Mucosa of descending colon (tissue), 3 donors: ENCODE data around the gene PTF1A. TPM values are rescaled to one million over a fixed set of nuclear protein-coding genes. Genes with fewer than 3 reads are reported as not detected.
A peak's percentile ranks its signal among the peaks of the same experiment; 100 is the strongest.

Experiments used
- ATAC-seq: fragments of 200-7000 bp; cut with Tn5 transposase; one replicate; pipeline ENCODE4 v1.9.1; 2020; ENCODE audit warnings: mild to moderate bottlenecking, moderate library complexity
- DNase-seq, 3 donors: peaks; one replicate each; pipeline ENCODE4 v3.0.0-alpha.2; 2020
- H3K36me3 ChIP-seq: fragments of 200-600 bp; one replicate; pipeline ENCODE4 v1.8.0; 2021; ENCODE audit warnings: low read depth, mild to moderate bottlenecking
- H3K4me1 ChIP-seq: fragments of 200-600 bp; one replicate; pipeline ENCODE4 v1.8.0; 2021; ENCODE audit warnings: low read depth, mild to moderate bottlenecking
- H3K4me3 ChIP-seq: fragments of 200-600 bp; one replicate; pipeline ENCODE4 v1.8.0; 2021; ENCODE audit warnings: mild to moderate bottlenecking
- H3K9me3 ChIP-seq: fragments of 200-600 bp; one replicate; pipeline ENCODE4 v1.8.0; 2021; ENCODE audit warnings: mild to moderate bottlenecking
- CTCF ChIP-seq: fragments of 200-600 bp; IDR thresholded peaks from one replicate; pipeline ENCODE4 v1.8.0; 2022; ENCODE audit warnings: antibody characterized with exemption, mild to moderate bottlenecking
- intact Hi-C, 2 donors: fragments of 100-400 bp; cut with DNase I in 1 of 2; cut with micrococcal nuclease in 1 of 2; formaldehyde crosslinking; loops; one replicate each; pipeline versions ENCODE4 v1.11.0 to v1.11.1; 2022; cut with DNase I, micrococcal nuclease
- long read RNA-seq, 2 donors: library from polyadenylated mRNA; unstranded; transcript quantifications; one replicate each; pipeline ENCODE4 v2.0.0, GENCODE V29; 2019 to 2021
- total RNA-seq, 3 donors: library from RNA; stranded (reverse); fragmentation: NEBNext Ultra II Directional in 2 of 3; extraction: Animal tissue kit (Norgen Biotek cat#: 25700) in 2 of 3; gene quantifications; one replicate each; pipeline versions ENCODE4 v1.2.1 to v1.2.4, GENCODE V29; 2021 to 2023
- donor health status: DM: no; HTN: no; CAD: no; lungs with moderate emphysema.
- donor health status: DM: no; HTN: no; CAD: no.
- donor health status: DM: no; HTN: yes; CAD: no.

Gene PTF1A
- total RNA-seq = not detected
- long read RNA-seq, donor 1 = 0 reads
- long read RNA-seq, donor 2 = 0 reads

- Histone ChIP-seq H3K9me3 (no peaks in the 10 kb centered on the region), H3K4me1 (peaks cover 5% of the 10 kb centered on the region), H3K4me3 (no peak within 1 kb of the TSS), H3K36me3 (no peaks in the 10 kb centered on the region)
- peak; percentile 44 for ATAC-seq
- no peak for DNase-seq
- no peak for TF ChIP-seq CTCF
- intact Hi-C loops = no loop called here
These were observed at the start of gene PTF1A for GRCh38 chr10:23191764-23192711. Gene PTF1A, plus strand, starts transcription at chr10:23192312. Its CDS starts 219 bp downstream, at chr10:23192531.

GRCh38 chr10:23146258-23146657 lies 45.9 kb upstream of the PTF1A start:
- no peak for ATAC-seq
- Histone ChIP-seq H3K9me3 (no peaks in the 10 kb centered on the region), H3K4me3 (no peak overlapping the region), H3K4me1 (no peaks in the 10 kb centered on the region), H3K36me3 (no peaks in the 10 kb centered on the region)
- TF ChIP-seq CTCF = no peak
- intact Hi-C loops = no loop called here
- no peak for DNase-seq

GRCh38 chr10:23147035-23147434 lies 45.1 kb upstream of the PTF1A start:
- H3K36me3 ChIP-seq = no peaks in the 10 kb centered on the region
- H3K4me3 ChIP-seq = no peak overlapping the region
- DNase-seq (no peak), ATAC-seq (no peak)
- no peaks in the 10 kb centered on the region for H3K9me3 ChIP-seq
- intact Hi-C loops = no loop called here
- no peaks in the 10 kb centered on the region for H3K4me1 ChIP-seq
- TF ChIP-seq CTCF = no peak

- Histone ChIP-seq H3K4me3 (no peak overlapping the region), H3K36me3 (no peaks in the 10 kb centered on the region), H3K9me3 (no peaks in the 10 kb centered on the region), H3K4me1 (no peaks in the 10 kb centered on the region)
- ATAC-seq = no peak
- DNase-seq = no peak
- TF ChIP-seq CTCF = no peak
- intact Hi-C loops = no loop called here
These were observed 43.9 kb upstream of the PTF1A start for GRCh38 chr10:23148214-23148613.

GRCh38 chr10:23150091-23150490 lies 42.0 kb upstream of the PTF1A start:
- ATAC-seq (no peak), DNase-seq (no peak)
- Histone ChIP-seq H3K36me3 (no peaks in the 10 kb centered on the region), H3K4me3 (no peak overlapping the region), H3K4me1 (no peaks in the 10 kb centered on the region), H3K9me3 (no peaks in the 10 kb centered on the region)
- intact Hi-C loops = no loop called here
- no peak for TF ChIP-seq CTCF
